ENCODE data around the gene CLDN15. TPM values are rescaled to one million over a fixed set of nuclear protein-coding genes. Genes with fewer than 3 reads are reported as not detected.
"Not testable (repeated sequence)": the region's sequence is repeated elsewhere in the genome, so short reads cannot be mapped to it uniquely, and the experiment has no call there.

Gene CLDN15
- 3.5 and 4.0 TPM in 2 replicates for total RNA-seq (2014; rRNA removed; shearing (Covaris generic))

GRCh38 chr7:101237206-101238067 is at the start of gene CLDN15:
CLDN15 (minus strand) TSS chr7:101237802; CDS start chr7:101237581, 221 bp downstream.
- no peak for DNase-seq (ENCODE audit: low spot score)

- DNase-seq (ENCODE audit: low spot score), result no peak
Observed at GRCh38 chr7:101287032-101287431, 49.4 kb upstream of the CLDN15 start.

- not testable (repeated sequence) for DNase-seq (ENCODE audit: low spot score)
Observed at GRCh38 chr7:101285880-101286279, 48.3 kb upstream of the CLDN15 start.

GRCh38 chr7:101285171-101285570 is 47.6 kb upstream of the CLDN15 start:
- no peak for DNase-seq (ENCODE audit: low spot score)

GRCh38 chr7:101280912-101281311 is 43.3 kb upstream of the CLDN15 start:
- not testable (repeated sequence) for DNase-seq (ENCODE audit: low spot score)

GRCh38 chr7:101278461-101279292 is 41.1 kb upstream of the CLDN15 start:
- DNase-seq (ENCODE audit: low spot score), result no peak

- no peak for DNase-seq (ENCODE audit: low spot score)
Observed at GRCh38 chr7:101277155-101277554, 39.6 kb upstream of the CLDN15 start.

GRCh38 chr7:101273206-101273605 is 35.6 kb upstream of the CLDN15 start:
- no peak for DNase-seq (ENCODE audit: low spot score)

GRCh38 chr7:101271021-101271420 is 33.4 kb upstream of the CLDN15 start:
- DNase-seq (ENCODE audit: low spot score), result no peak

GRCh38 chr7:101269664-101270063 is 32.1 kb upstream of the CLDN15 start:
- DNase-seq (ENCODE audit: low spot score), result no peak

- DNase-seq (ENCODE audit: low spot score), result no peak
Observed at GRCh38 chr7:101265622-101266516, 28.3 kb upstream of the CLDN15 start.

- DNase-seq (ENCODE audit: low spot score), result not testable (repeated sequence)
Observed at GRCh38 chr7:101264102-101264706, 26.6 kb upstream of the CLDN15 start.

- DNase-seq (ENCODE audit: low spot score), result no peak
Observed at GRCh38 chr7:101258243-101258731, 20.7 kb upstream of the CLDN15 start.

GRCh38 chr7:101255796-101256195 is 18.2 kb upstream of the CLDN15 start:
- no peak for DNase-seq (ENCODE audit: low spot score)

- DNase-seq (ENCODE audit: low spot score), result not testable (repeated sequence)
Observed at GRCh38 chr7:101253199-101253598, 15.6 kb upstream of the CLDN15 start.

GRCh38 chr7:101251871-101252659 is 14.5 kb upstream of the CLDN15 start:
- DNase-seq (ENCODE audit: low spot score), result peak; percentile 96

GRCh38 chr7:101250324-101250723 is 12.7 kb upstream of the CLDN15 start:
- no peak for DNase-seq (ENCODE audit: low spot score)

GRCh38 chr7:101248276-101248675 is 10.7 kb upstream of the CLDN15 start:
- DNase-seq (ENCODE audit: low spot score), result no peak

GRCh38 chr7:101245147-101245668 is 7.6 kb upstream of the CLDN15 start:
- no peak for DNase-seq (ENCODE audit: low spot score)
